ENCODE results near the gene ARHGDIB.

Gene ARHGDIB

GRCh38 chr12:14936224-14936861, 25.1 kb downstream of the ARHGDIB start:
- in situ Hi-C loops (cut with MboI; ENCODE audit: low sequenced_read_pairs): no loop called here

DNA sequence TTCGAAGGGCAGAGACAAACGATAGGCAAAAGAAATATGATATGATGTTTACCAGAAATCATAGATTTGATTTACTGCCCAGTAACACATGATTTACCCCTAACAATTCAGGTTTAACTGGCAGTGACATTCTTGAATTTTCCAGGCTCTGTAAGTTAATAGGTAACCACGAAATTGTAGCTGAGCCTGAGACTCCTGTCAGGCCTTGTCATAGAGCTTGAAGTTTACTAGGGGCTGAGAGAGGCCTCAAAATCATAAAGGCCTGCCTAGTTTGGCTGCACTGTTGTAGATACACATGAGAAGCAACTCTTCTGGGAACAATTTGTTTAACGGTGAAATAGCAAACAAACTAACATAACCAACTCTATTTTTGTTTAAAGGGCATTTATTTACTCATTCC, 26.4 kb downstream of the ARHGDIB start:
- in situ Hi-C loops (cut with MboI; ENCODE audit: low sequenced_read_pairs): no loop called here

- in situ Hi-C loops (cut with MboI; ENCODE audit: low sequenced_read_pairs): no loop called here
Observed at GRCh38 chr12:14934511-14934910, 26.9 kb downstream of the ARHGDIB start.

DNA sequence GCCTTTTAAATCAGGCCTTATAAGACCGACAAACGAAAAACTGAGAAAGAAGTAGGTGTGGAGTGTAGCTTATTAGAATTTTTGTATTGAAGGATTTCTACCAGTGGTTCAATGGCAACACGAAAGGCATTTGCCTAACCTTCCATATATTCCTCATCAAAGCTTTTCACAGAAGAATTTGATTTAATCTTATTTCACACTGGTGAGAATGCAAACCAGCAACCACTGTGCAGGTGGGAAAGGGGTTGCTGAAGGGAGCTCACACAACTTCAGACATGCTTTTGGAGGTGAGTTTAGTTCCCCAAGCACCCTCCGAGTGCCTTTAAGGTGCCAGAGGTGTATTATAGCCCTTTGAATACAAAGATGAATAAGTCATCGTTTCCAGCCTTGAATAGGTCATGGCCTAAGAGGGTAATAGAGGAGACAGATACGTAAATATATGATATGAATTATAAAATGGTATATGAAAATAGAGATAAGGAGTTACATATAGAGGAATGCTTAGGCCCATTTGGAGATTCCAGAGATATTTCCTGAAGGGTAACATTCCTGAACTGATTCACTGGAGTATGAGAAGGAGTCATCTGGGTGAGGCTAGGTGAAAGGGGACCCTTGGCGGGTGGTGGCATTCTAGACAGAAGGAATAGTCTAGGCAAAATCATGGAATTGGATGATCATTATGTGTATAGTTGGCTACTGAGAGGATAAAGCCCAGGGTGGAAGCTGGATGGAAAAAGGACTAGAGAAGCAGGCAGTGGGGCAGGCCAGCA, 29.4 kb downstream of the ARHGDIB start:
- in situ Hi-C loops (cut with MboI; ENCODE audit: low sequenced_read_pairs): no loop called here

GRCh38 chr12:14931359-14931758, 30.0 kb downstream of the ARHGDIB start:
- in situ Hi-C loops (cut with MboI; ENCODE audit: low sequenced_read_pairs): no loop called here

GRCh38 chr12:14930299-14930698, 31.1 kb downstream of the ARHGDIB start:
- in situ Hi-C loops (cut with MboI; ENCODE audit: low sequenced_read_pairs): no loop called here

- in situ Hi-C loops (cut with MboI; ENCODE audit: low sequenced_read_pairs): no loop called here
Observed at GRCh38 chr12:14928931-14929330, 32.5 kb downstream of the ARHGDIB start.

- in situ Hi-C loops (cut with MboI; ENCODE audit: low sequenced_read_pairs): no loop called here
Observed at GRCh38 chr12:14927267-14927666, 34.1 kb downstream of the ARHGDIB start.

- in situ Hi-C loops (cut with MboI; ENCODE audit: low sequenced_read_pairs): no loop called here
Observed at GRCh38 chr12:14924541-14924940, 36.9 kb downstream of the ARHGDIB start.

GRCh38 chr12:14923944-14924343, 37.5 kb downstream of the ARHGDIB start:
- in situ Hi-C loops (cut with MboI; ENCODE audit: low sequenced_read_pairs): no loop called here

DNA sequence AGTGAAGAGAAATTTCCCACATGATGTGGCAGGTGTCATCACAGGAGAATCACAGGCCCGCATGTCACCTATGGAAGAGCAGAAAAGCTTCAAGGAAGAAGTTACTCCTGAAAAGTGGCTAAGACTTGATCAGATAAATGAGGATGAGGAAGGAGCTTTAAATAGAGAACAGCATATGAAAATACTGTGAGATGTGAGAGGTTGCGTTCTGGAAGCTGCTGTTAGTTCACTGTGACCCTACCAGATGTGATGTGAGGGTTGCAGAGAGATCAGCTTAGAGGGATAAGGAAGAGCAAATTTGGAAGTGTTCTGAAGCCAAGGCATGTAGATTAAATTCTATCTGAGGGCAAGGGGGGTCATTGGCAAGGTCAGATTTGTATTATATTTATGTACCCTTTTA, 40.2 kb downstream of the ARHGDIB start:
- in situ Hi-C loops (cut with MboI; ENCODE audit: low sequenced_read_pairs): no loop called here

DNA sequence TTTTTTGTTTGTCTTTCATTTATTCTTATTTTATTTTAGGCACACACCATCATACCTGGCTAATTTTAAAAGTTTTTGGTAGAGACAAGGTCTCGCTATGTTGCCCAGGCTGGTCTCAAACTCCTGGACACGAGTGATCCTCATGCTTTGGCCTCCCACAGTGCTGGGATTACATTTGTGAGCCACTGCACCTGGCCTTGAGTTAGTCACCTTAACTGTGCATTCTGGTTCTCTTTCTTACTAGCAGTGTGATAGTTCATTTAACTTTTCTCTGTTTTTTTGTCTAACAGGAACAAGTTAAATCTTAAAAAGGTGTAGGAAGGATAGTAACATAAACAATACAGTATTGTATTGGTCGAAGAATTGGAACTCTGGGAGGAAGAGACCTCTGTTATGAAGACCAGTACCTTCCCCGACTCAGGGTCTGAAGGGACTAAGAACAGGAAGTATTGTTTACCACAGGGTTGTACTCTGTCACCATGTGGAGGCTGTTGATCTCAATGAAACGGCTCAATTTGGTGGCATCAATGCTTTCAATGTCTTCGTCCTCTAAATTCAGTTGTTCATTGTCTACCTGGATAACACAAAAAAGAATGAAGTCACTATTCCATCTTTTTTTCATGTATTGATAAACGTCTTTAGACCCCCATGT, 40.8 kb downstream of the ARHGDIB start:
- in situ Hi-C loops (cut with MboI; ENCODE audit: low sequenced_read_pairs): no loop called here

DNA sequence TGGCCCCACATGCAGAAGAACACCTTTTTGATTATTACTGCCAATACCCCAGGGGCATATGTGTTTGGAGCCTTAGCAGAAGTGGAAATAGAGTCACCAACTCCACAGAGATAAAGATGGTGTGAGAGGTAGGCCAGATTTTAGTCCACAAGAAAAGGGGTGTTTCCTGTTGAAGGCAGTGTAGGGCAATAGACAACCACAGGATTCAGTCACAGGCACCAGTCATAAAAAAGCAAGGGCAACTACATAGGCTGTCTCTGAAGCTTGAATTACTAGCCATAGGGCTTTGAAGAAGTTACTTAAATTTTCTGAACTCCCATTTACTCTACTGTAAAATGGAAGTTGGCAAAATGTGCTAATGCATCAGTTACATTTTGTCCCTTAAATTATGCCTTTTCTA, 41.9 kb downstream of the ARHGDIB start:
- in situ Hi-C loops (cut with MboI; ENCODE audit: low sequenced_read_pairs): no loop called here

GRCh38 chr12:14915736-14916135, 45.7 kb downstream of the ARHGDIB start:
- in situ Hi-C loops (cut with MboI; ENCODE audit: low sequenced_read_pairs): no loop called here

- in situ Hi-C loops (cut with MboI; ENCODE audit: low sequenced_read_pairs): no loop called here
Observed at GRCh38 chr12:14913381-14913781, 48.0 kb downstream of the ARHGDIB start.

DNA sequence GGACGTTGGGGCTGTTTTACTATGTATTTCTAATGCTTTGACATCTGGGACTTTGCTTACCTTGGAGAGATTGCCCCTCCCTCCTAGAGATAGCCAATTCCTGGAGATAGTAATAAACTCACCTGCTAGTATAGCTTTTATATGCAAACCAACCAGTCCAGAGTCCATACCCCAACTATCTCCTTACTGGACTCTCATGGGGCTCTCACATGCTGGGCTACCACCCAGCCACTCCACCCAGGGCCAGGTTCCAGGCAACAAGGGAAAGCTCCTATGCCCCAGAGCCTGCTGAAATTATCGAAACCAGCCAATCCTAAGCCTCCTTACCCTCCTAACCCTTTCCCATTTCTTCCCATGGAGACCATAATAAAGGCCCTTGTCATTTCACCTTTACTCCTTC, 50.3 kb downstream of the ARHGDIB start:
- in situ Hi-C loops (cut with MboI; ENCODE audit: low sequenced_read_pairs): no loop called here

- in situ Hi-C loops (cut with MboI; ENCODE audit: low sequenced_read_pairs): no loop called here
Observed at GRCh38 chr12:14910090-14910915, 51.1 kb downstream of the ARHGDIB start.

- in situ Hi-C loops (cut with MboI; ENCODE audit: low sequenced_read_pairs): no loop called here
Observed at GRCh38 chr12:14907953-14908352, 53.4 kb downstream of the ARHGDIB start.

GRCh38 chr12:14906114-14906513, 55.3 kb downstream of the ARHGDIB start:
- in situ Hi-C loops (cut with MboI; ENCODE audit: low sequenced_read_pairs): no loop called here

DNA sequence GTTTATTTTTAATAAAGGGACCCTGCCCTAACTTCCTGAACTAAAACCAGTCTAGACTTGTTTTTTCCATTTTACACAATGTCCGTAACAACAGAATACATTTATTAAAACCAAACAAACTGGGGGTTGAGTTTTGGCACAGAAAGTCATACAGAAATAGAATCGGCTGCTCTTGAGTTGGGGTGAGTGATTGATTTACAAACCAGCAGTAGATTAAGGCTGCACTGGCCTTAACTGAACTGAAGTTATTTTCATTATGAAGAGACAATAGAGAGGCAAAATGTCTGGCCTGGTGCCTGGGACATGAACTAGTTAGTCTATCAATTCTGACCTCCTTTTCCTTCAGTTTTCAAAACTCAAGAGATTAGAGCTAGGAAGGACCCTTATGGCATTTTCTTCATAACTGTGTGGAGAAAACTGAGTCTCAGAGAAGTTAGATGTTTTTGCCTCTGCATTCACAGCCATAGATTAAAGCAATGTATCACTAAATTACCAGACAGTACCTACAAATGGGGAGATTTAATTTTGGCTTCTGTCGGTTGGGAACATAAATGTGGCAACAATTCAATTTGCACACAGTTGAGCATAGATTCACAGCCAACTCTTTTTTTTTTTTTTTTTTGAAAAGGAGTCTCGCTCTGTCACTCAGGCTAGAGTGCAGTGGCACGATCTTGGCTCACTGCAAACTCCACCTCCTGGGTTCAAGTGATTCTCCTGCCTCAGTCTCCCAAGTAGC, 56.0 kb downstream of the ARHGDIB start:
- in situ Hi-C loops (cut with MboI; ENCODE audit: low sequenced_read_pairs): no loop called here

GRCh38 chr12:14904854-14905253, 56.5 kb downstream of the ARHGDIB start:
- in situ Hi-C loops (cut with MboI; ENCODE audit: low sequenced_read_pairs): no loop called here
